Activated CD8-positive, alpha-beta memory T cell treated with anti-CD3 and anti-CD28 coated beads, Interleukin-2, amount 50 U/mL, for 24 hours (primary cell): Measurements from ENCODE around the gene OR2T6.
"Not testable (repeated sequence)": the region's sequence is repeated elsewhere in the genome, so short reads cannot be mapped to it uniquely, and the experiment has no call there.

Source experiments
- DNase-seq: peaks from one replicate; pipeline ENCODE4 v3.0.0-alpha.2; 2020; ENCODE audit errors: extremely low read depth

Gene OR2T6, protein sequence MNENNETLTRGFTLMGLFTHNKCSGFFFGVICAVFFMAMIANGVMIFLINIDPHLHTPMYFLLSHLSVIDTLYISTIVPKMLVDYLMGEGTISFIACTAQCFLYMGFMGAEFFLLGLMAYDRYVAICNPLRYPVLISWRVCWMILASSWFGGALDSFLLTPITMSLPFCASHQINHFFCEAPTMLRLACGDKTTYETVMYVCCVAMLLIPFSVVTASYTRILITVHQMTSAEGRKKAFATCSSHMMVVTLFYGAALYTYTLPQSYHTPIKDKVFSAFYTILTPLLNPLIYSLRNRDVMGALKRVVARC

DNA sequence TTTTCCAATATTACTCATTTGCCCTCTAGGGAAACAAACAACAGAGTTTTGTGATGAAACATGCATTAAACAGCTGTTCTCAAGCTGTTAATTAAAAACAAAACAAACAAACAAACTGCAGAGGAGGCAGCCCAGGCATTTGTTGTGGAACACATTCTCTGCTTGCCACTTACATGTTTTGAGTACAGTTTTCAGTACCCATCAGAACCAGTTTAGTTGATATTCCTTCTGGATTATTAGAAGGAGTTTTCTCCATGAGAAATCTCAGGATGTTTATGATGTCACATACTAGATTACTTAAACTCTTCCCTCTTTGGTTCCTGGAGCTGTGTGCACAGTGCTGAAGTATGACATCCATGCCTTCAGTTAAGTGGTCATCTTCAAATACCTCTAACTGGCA is at the start of gene OR2T6:
Gene OR2T6, plus strand, starts transcription at position 301 of the 400 bp plus-strand sequence. CDS start 11,863 bp downstream, outside the sequence.
- DNase-seq = no peak

GRCh38 chr1:248343451-248343850 is 32.1 kb upstream of the OR2T6 start:
- DNase-seq = no peak

GRCh38 chr1:248348475-248348874 is 27.1 kb upstream of the OR2T6 start, which contains the start of gene OR14C36:
TSS of gene OR14C36 (plus strand) at chr1:248348775. CDS start at chr1:248348775, 0 bp downstream.
- DNase-seq = no peak

- no peak for DNase-seq
Observed at GRCh38 chr1:248359415-248359814, 16.1 kb upstream of the OR2T6 start.

DNA sequence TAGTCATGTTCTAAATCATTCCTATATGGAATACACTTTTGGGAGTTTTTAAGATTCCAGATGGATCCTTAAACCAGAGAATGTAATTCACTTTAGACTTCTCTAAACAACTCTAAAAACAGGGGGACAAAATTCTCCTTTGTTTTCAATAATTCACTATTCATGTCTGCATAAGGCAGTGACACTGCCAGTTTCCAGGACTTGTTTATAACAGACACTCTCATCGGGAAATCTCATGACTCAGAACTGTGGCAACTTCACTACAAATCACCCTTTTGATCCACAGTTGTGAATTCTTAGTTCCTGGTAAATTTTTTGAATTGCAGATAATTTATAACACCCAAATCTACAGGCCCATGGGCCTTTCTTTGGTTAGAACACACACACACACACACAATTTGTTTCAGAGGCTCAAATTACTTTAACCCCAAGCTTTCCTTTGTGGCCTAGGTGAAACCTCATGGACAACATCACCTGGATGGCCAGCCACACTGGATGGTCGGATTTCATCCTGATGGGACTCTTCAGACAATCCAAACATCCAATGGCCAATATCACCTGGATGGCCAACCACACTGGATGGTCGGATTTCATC is 14.3 kb upstream of the OR2T6 start, which contains the start of gene OR2T4:
Gene OR2T4, plus strand, starts transcription at position 545 of the 595 bp plus-strand sequence. Its CDS starts 0 bp downstream, at position 545.
- DNase-seq = no peak

DNA sequence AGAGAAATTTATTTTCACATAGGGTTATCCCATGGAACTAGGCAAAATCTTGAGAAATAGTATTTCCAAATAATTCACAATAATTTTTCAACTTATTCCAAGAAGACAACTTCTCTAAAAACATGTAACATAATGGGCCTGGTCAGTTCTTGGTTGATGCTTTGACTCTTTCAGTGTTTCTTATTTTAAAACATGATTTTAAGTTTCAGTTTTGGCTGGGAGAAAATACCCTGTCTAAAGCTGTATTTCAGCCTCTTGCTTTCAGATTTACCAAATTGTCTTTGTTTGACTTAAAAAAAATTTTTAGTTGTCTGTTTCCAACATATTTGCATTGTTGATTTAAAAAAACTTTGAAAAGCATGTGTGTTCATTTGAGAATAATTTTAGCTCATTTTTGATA is 8.9 kb upstream of the OR2T6 start:
- DNase-seq = no peak

- DNase-seq = no peak
Observed at GRCh38 chr1:248372394-248372793, 3.2 kb upstream of the OR2T6 start.

- DNase-seq = no peak
Observed at GRCh38 chr1:248373761-248374160, 1.8 kb upstream of the OR2T6 start.

DNA sequence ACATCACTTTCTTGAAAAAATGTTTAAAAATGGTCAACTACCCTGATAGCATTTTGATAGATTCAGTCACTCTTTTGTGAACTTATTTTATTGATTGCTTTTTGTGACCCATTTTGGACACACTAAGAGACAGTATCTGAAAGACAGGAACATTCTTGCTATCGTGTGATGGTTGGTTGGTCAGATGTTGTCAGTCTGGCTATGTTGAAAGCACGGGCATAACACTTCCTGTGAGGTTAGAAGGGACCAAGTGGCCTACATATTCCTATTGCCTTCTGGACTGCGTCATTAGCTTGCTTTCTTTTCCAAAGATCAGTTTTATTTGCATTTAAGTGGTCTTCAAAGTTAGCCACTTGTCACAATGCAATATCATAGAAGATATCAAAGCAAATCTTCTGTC is 1.4 kb downstream of the OR2T6 start:
- no peak for DNase-seq

- DNase-seq = no peak
Observed at GRCh38 chr1:248380854-248381253, 5.3 kb downstream of the OR2T6 start.

DNA sequence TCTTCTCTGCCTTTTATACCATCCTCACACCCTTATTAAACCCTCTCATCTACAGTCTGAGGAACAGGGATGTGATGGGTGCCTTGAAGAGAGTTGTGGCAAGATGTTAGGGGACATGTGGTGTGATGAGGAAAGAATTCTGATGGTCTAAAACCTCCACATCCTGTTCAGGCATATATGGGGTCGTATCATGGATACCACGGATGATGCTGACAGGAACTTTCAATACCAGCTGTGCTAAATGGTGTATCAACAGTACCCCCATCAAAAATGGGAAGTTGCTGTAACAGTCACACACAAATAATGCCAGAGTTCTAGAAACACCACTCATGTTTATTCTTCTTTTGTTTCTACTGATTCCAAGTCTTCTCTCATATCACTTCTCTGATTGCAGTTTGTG is 12.9 kb downstream of the OR2T6 start:
- DNase-seq = no peak

DNA sequence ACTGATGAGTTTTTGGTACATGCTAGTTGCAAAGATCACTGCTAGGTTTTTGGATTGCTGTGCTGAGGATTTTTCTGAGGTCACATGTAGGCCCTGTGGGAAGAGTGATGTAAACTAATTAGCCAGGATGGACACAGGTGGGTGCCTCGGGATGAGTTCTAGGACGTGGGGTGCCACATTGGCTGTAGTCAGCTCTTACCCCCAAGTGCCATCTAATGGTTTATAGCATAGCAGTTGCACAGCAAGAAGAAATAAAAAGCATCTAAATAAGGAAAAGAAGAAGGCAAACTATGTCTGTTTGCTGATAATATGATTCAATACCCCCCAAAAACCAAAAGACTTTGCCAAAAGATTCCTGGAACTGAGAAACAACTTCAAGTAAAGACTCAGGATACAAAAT is 17.5 kb downstream of the OR2T6 start:
- no peak for DNase-seq

GRCh38 chr1:248402748-248403147 is 27.2 kb downstream of the OR2T6 start, which contains the start of gene OR2T1:
TSS of gene OR2T1 (plus strand) at chr1:248403048. CDS start at chr1:248406148, 3,100 bp downstream.
- DNase-seq = no peak

- DNase-seq = no peak
Observed at GRCh38 chr1:248404024-248404423, 28.5 kb downstream of the OR2T6 start.

DNA sequence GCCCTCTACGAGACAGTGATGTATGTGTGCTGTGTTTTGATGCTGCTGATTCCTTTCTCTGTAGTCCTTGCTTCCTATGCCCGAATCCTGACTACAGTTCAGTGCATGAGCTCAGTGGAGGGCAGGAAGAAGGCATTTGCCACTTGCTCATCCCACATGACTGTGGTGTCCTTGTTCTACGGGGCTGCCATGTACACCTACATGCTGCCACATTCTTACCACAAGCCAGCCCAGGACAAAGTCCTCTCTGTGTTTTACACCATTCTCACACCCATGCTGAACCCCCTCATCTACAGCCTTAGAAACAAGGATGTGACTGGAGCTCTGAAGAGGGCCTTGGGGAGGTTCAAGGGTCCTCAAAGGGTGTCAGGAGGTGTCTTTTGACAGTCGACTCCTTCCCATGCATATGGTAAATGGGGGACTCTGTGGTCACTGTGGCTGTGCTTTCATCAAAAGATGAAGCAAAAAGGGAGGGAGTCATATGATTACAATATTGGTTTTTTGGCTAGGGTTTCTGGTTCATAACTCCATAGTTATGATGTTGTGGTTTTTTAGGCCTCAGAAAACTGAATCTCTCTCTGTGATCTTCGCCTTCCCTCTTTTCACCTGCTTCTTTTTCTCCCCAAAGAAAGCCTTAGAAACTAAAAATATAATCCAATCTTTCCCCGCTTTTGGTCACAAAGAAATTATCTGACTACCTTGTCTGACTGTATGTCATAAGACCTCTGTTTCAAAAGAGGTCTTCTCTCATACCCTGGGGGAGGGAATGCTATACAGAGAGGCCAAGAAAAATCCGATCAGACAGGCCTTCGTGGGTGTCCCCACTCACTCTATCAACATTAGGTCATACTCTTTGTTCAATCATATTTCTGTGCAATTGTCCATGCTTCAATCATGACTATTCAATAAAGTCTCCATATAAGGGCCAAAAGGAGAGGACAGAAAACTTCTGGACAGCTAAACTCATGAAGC is 31.5 kb downstream of the OR2T6 start:
- DNase-seq = no peak

DNA sequence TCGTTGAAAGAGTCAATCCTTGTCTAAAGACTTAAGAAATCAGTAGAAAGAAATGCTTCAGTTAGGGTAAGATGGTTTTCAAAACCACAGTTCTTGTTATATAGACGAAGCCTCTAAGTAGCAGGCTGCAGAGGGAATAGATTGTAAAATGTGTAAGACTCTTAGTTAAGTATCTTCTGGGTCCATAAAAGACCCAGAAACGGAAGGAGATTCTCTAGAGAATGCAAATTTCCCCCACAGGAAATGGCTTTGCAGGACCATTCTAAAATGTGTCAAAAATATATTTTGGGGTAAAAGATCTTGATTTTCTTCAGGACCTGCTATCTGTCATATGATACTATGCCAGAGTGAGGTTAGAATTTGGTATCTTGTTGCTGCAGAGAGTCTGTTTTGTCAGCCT is 40.7 kb downstream of the OR2T6 start:
- no peak for DNase-seq

- DNase-seq = no peak
Observed at GRCh38 chr1:248417854-248418253, 42.3 kb downstream of the OR2T6 start.

DNA sequence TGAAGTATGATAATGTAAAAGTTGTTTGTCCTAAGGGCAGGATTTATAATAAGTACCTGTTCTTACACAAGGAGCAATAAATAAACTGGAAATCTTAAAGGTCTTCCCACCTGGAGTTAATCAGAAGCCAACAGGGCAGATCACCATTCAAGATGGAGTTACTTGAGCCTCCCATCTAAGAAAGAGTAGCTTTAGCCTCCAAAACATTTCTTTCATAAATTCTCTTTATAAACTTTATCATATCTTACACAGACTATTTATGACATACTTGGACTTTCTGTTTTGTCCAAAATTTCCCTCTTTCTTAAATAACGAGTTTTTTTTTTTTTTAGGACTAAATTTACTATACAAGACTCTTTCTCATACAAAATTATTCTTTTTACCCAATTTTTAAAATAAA is 45.8 kb downstream of the OR2T6 start:
- no peak for DNase-seq

- DNase-seq = not testable (repeated sequence)
Observed at GRCh38 chr1:248427526-248428191, 52.1 kb downstream of the OR2T6 start.

DNA sequence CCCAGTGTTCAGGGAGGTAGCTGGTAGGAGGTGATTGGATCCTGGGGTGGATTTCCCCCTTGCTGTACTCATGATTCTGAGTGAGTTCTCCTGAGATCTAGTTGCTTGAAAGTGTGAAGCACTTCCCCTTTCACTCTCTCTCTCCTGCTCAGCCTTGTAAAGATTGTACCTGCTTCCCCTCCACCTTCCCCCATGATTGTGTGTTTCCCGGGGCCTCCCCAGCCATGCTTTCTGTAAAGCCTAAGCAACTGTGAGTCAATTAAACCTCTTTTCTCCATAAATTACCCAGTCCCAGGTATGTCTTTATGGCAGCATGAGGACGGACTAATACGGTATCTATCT is 52.6 kb downstream of the OR2T6 start:
- DNase-seq = not testable (repeated sequence)

GRCh38 chr1:248431683-248432082 is 56.1 kb downstream of the OR2T6 start:
- not testable (repeated sequence) for DNase-seq

DNA sequence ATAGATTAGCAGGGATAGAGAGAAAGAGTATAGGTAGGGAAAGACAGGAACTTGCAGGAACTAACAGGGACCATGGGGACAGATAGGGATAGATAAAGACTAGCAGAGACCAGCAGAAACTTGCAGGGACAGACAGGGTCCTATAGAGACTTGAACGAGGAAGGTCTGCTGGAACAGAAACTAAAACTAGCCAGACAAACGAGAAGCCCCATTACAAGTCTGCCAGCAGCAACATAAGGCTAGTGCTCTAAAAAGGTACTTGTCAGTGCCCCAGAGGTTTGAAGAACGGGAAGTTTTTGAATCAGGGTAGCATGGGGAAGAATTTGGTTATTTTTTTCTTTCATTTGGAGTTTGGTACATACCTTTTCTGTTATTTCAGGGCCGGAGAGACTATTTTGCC is 56.7 kb downstream of the OR2T6 start:
- DNase-seq = not testable (repeated sequence)
